Measurements from ENCODE around the gene IKZF1. TPM values are rescaled to one million over a fixed set of nuclear protein-coding genes. Genes with fewer than 3 reads are reported as not detected.
A peak's percentile ranks its signal among the peaks of the same experiment; 100 is the strongest.

Gene IKZF1
- total RNA-seq, 1 experiment from 2014 or later = not detected

DNA sequence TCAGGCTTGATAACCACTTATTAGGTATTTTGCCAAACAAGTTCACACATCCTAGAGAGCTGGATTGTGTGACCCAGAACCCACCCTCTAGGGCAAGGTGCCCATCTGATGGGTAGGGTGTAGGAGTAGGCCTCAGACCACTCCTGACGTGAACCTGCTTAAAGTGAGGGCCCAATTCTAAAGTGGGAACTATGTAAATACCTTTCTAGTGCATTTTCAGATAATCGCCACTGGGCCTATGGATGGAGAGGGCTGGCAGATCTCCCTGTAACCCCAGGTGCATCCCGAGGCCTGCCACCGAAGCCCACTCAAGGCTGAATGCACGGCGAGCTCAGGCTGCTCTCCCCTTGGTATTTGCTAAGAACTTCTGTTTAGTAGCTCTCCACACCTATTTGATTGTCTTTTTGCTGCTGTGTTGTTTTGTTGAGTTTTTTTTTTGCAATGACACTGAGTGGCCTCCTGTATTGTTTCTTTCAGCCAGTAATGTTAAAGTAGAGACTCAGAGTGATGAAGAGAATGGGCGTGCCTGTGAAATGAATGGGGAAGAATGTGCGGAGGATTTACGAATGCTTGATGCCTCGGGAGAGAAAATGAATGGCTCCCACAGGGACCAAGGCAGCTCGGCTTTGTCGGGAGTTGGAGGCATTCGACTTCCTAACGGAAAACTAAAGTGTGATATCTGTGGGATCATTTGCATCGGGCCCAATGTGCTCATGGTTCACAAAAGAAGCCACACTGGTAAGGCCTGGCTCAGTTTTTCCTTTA is 71.7 kb downstream of the IKZF1 start:
- DNase-seq (ENCODE audit: low read depth) = no peak

- DNase-seq (ENCODE audit: low read depth) = no peak
Measured at GRCh38 chr7:50377356-50377755, 72.8 kb downstream of the IKZF1 start.

- DNase-seq (ENCODE audit: low read depth) = peak; percentile 27
Measured at GRCh38 chr7:50379082-50379481, 74.6 kb downstream of the IKZF1 start.

GRCh38 chr7:50379539-50379938 is 75.0 kb downstream of the IKZF1 start:
- no peak for DNase-seq (ENCODE audit: low read depth)

DNA sequence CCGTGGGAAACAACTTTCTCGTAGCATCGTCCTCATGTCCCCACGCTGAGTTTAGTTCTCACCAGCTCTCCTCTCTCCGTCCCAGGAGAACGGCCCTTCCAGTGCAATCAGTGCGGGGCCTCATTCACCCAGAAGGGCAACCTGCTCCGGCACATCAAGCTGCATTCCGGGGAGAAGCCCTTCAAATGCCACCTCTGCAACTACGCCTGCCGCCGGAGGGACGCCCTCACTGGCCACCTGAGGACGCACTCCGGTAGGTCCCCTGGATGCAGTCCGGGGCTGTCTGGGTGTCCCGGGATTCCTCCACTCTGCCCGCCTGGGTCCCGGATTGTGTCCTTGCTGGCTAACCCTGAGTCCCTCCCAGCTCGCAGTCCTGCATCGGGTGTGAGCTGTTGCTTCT is 77.9 kb downstream of the IKZF1 start:
- DNase-seq (ENCODE audit: low read depth) = no peak

DNA sequence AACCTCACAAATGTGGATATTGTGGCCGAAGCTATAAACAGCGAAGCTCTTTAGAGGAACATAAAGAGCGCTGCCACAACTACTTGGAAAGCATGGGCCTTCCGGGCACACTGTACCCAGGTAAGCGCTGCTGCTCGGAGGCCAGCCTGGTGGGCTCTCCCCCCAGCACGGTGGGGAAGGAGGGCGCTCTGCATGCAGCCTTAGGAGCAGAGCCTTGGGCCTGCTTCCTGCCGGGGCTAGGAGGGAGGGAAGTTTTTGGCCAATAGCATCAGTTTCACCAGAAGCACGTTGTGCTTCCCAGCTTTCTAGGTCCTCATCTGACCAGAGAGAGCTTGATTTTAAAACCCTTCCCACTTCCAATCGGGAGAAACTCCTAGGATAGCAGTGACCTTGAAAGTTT is 82.8 kb downstream of the IKZF1 start:
- DNase-seq (ENCODE audit: low read depth) = no peak

GRCh38 chr7:50389961-50390360 is 85.4 kb downstream of the IKZF1 start:
- DNase-seq (ENCODE audit: low read depth) = no peak

- no peak for DNase-seq (ENCODE audit: low read depth)
Measured at GRCh38 chr7:50391386-50391785, 86.9 kb downstream of the IKZF1 start.

DNA sequence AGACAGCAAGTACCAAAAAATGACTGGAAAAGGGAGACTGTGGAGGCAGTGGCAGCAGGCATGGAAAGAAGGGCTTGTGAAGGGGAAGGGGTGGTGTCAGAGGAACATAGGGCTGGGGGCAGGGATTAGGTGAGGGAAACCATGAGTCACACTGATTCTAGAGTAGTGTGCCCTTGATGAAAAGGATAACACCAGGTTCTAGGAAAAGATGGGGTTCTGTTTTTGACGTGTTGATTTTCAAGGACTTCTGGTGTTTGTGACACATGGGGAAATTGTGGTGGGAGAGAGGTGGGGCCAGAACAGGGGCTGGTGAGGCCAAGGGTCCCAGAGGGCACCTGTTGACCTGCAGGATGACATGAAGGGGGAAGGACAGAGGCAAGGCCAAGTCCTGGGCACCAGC is 88.6 kb downstream of the IKZF1 start:
- no peak for DNase-seq (ENCODE audit: low read depth)

- no peak for DNase-seq (ENCODE audit: low read depth)
Measured at GRCh38 chr7:50393547-50394252, 89.2 kb downstream of the IKZF1 start.

DNA sequence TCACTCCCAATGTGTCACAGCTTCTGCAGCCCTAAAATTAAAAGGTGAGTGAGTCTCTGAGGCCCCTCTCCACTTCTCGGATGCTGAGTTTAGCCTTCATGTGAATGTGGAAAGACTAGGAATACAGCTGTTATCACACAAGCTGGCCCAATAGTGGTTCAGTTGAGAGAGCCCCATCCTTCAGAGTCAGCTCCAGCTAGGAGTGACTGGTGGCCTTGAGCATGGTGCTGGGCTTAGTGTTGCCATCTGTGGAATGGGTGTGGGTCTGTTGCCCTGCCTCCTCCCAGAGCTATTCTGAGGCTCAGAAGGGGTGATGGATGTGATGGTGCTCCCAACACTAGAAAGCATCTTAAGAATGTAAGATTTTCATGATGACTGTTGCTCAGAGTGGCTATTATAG is 89.8 kb downstream of the IKZF1 start:
- DNase-seq (ENCODE audit: low read depth) = no peak

DNA sequence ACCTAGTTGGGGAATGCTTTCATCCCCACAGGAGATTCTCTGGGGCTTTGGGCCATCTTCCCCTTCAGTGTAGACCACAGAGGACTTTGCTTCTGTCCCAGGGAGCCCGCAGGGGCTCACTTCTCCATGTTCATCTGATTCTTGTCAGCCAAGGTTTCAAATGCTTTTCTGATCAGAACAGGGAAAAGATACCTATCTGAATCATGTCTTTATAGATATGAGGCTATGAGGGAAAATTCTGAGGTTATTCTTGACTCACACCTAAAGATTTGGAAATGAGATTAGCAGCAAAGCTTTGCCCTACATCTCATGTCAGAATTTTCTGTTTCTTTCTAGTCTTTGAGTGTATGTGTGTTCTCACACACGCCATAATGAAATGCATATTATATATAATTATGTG is 92.3 kb downstream of the IKZF1 start:
- no peak for DNase-seq (ENCODE audit: low read depth)

DNA sequence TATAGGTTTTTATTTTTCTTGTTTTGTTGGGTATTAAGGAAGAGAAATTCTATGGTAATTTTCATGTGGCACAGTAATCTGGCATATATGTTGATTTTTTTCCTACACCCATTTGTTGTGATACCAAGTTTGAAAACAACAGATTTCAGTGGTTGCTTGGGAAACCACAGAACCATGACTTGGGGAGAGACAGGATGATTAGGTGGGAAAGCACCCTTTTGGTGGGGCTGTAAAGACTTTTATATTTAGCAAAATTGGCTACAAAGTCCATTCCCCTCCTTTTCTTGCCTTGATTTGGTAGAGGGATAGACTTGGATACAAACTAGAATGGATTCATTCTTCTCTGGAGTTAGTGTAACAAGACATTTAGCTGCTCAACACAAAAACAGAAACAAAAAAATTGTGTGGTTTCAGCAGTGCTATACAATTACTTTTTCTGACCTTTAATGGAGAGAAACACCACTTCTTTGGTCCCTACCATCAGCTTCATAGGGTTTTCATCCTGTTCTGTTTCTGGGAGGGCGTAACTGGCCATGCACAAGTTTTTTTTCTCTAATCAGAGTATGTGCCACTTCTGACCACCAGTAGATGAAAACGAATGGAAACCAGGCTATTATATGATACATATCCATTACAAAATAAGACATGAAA is 92.9 kb downstream of the IKZF1 start:
- DNase-seq (ENCODE audit: low read depth) = no peak

- no peak for DNase-seq (ENCODE audit: low read depth)
Measured at GRCh38 chr7:50397971-50398324, 93.4 kb downstream of the IKZF1 start.

GRCh38 chr7:50399206-50399605 is 94.7 kb downstream of the IKZF1 start:
- DNase-seq (ENCODE audit: low read depth) = no peak

DNA sequence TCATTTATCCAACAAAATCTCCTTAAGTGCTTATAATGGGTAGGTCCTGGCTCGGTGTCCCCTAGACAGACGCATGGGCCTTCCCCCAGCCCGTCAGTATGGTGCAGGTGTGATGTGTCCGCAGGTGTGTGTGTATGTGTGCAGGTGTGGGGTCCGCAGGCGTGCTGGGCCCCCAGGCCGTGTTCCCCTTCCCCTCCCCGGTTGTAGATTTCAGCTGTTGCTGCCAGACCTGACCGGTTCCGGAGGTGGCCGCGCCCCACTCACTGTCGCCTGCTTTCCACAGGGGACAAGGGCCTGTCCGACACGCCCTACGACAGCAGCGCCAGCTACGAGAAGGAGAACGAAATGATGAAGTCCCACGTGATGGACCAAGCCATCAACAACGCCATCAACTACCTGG is 95.1 kb downstream of the IKZF1 start:
- no peak for DNase-seq (ENCODE audit: low read depth)

GRCh38 chr7:50400114-50400513 is 95.6 kb downstream of the IKZF1 start:
- no peak for DNase-seq (ENCODE audit: low read depth)

GRCh38 chr7:50404392-50404791 is 99.9 kb downstream of the IKZF1 start:
- no peak for DNase-seq (ENCODE audit: low read depth)

DNA sequence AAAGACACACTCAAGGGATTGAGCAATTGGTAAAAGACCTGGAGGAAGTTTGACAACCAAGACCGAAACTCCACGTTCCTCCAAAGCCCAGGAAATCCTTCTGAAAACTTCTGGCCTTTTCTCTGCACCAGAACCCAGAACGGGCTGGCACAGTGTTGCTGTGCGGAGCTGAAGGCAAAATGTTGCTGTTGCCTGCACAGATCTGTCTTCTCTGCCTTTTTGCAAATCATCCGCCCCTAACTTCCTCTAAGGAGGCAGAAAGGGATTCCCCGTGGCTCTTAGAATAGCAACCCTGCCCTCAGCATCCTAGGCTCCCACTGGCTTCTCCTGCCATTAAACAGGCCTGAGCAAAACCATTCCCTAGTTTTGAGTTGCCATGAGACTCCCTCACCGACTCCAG is 100.7 kb downstream of the IKZF1 start:
- DNase-seq (ENCODE audit: low read depth) = no peak

DNA sequence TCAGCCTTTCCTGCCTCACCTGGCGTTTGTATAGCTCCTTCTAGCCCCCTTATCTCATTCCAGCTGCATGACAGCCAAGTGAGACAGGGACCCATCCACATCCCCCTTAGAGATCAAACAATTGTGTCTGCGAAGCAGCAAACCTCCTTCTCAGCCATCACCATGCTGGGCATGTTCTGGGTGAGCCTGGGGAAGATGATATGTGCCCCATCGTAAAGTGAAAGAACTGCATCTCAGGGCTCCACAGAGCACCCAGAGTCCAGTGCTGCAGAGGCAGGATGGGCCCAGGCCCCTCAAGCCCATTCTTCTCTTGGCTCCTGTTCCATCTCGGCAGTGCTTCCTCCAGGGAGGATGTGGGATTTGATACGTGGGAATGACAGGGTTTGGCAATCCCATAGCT is 102.4 kb downstream of the IKZF1 start:
- DNase-seq (ENCODE audit: low read depth) = no peak

GRCh38 chr7:50409856-50410745 is 105.6 kb downstream of the IKZF1 start:
- DNase-seq (ENCODE audit: low read depth) = no peak

DNA sequence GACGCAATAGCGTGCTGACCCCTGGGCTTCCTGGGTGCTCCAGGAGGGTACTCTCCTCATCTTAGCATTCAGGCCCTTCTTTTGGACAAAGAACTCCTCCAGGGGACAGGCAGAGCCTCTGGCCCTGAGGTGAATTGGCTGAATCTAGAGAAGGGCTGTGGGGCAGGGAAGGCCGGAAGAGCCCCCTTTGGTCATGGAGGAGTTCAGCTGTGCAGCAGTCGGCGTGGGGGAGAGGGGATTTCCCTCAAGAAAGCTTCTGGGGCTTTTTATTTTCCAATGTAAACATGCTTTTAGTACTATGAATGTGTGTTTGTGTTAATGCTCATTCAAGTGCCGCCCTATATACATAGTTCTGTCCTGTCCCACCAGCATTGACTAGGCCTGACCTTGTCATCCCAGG is 106.8 kb downstream of the IKZF1 start:
- no peak for DNase-seq (ENCODE audit: low read depth)
